K562 (cell line): ENCODE measurements around the gene STRN3. TPM values are rescaled to one million over a fixed set of nuclear protein-coding genes. Genes with fewer than 3 reads are reported as not detected.
"Not testable (repeated sequence)": the region's sequence is repeated elsewhere in the genome, so short reads cannot be mapped to it uniquely, and the experiment has no call there.

Source experiments
- ATAC-seq: fragments of 200-7000 bp; cut with Tn5 transposase; 3 replicates; pipeline ENCODE4 v1.9.1; 2020; ENCODE audit warnings: moderate library complexity
- BruUV-seq: library from RNA; stranded (reverse); fragments of 400-500 nt; replicated peaks from 2 replicates; lab custom pipeline; 2021; lab: Mats Ljungman, UMichigan
- CTCF ChIA-PET: fragments of 300-600 bp; formaldehyde crosslinking; extraction: SDS; loops from one replicate; lab custom pipeline; 2021; ENCODE audit warnings: low intra/inter-chr PET ratio; lab: Yijun Ruan, JAX
- POLR2A ChIA-PET: fragments of 300-600, 350-650 bp; sonication (Branson Sonifier 250); formaldehyde crosslinking; extraction: SDS; loops from one replicate; lab custom pipeline; 2021; ENCODE audit warnings: antibody characterized with exemption, inconsistent platforms; lab: Yijun Ruan, JAX
- DNase-seq, 4 experiments: peaks; one replicate each; pipeline versions ENCODE4 v3.0.0 to v3.0.0-alpha.2; 2011 to 2018; ENCODE audit warnings: low spot score in 3 of 4, mixed read lengths in 3 of 4; ENCODE audit errors: extremely low read depth in 1 of 4
- FAIRE-seq: peaks from 2 replicates; lab custom pipeline; 2011; peaks lifted over from hg19 to GRCh38; lab: Jason Lieb, UNC
- H2AFZ ChIP-seq: 2 replicates; pipeline ENCODE4 v1.6.0; 2011; ENCODE audit warnings: low read depth, low read length, control low read depth, inconsistent platforms
- H3K27ac ChIP-seq: fragments of 200-600 bp; 3 replicates; pipeline ENCODE4 v1.8.0; 2011; ENCODE audit warnings: low read depth, mild to moderate bottlenecking, control low read depth, inconsistent platforms, low read length, moderate library complexity, mixed read lengths; ENCODE audit errors: extremely low read depth
- H3K27me3 ChIP-seq, 2 experiments: fragments of 300-600 bp in 1 of 2; 2 replicates in 1 of 2; 3 replicates in 1 of 2; pipeline versions ENCODE4 v1.6.0 to v1.8.0; 2011; ENCODE audit warnings: inconsistent platforms in 2 of 2, low read length in 2 of 2, mild to moderate bottlenecking in 1 of 2, mixed read lengths in 1 of 2, moderate library complexity in 1 of 2; ENCODE audit not compliant: control insufficient read depth in 2 of 2, insufficient read depth in 2 of 2
- H3K36me3 ChIP-seq: fragments of 300-600 bp; 3 replicates; pipeline ENCODE4 v1.8.0; 2011; ENCODE audit warnings: mild to moderate bottlenecking, low read length, inconsistent platforms; ENCODE audit not compliant: control insufficient read depth, insufficient read depth
- H3K4me1 ChIP-seq, 2 experiments: fragments of 200-600 bp in 1 of 2; replicated peaks in 1 of 2; 2 replicates in 1 of 2; 3 replicates in 1 of 2; pipeline versions ENCODE4 v1.5.1 to v1.8.0; 2011; ENCODE audit warnings: inconsistent platforms in 2 of 2, low read length in 2 of 2, mild to moderate bottlenecking in 1 of 2, mixed read lengths in 1 of 2, moderate library complexity in 1 of 2; ENCODE audit not compliant: control insufficient read depth in 2 of 2, insufficient read depth in 2 of 2
- H3K4me2 ChIP-seq: 2 replicates; pipeline ENCODE4 v1.6.1; 2011; ENCODE audit warnings: low read length, control low read depth, inconsistent platforms, mixed read lengths; ENCODE audit not compliant: insufficient read depth
- H3K4me3 ChIP-seq: fragments of 200-600 bp; sonication (generic), shearing (Covaris generic); 2 replicates; pipeline ENCODE4 v1.5.1; 2016; ENCODE audit warnings: control low read depth, inconsistent platforms
- H3K79me2 ChIP-seq: fragments of 200-600 bp; 3 replicates; pipeline ENCODE4 v1.8.0; 2011; ENCODE audit warnings: low read length, inconsistent platforms; ENCODE audit not compliant: control insufficient read depth, insufficient read depth
- H3K9ac ChIP-seq, 2 experiments: 2 replicates each; pipeline versions ENCODE4 v1.6.0 to v1.6.1; 2011; ENCODE audit warnings: low read depth in 2 of 2, low read length in 2 of 2, control low read depth in 1 of 2, inconsistent platforms in 1 of 2, mild to moderate bottlenecking in 1 of 2, mixed read lengths in 1 of 2; ENCODE audit not compliant: insufficient read depth in 1 of 2
- H3K9me1 ChIP-seq: one replicate; pipeline ENCODE4 v1.6.0; 2011; ENCODE audit warnings: inconsistent platforms, mild to moderate bottlenecking, low read length, moderate library complexity; ENCODE audit not compliant: control insufficient read depth, insufficient read depth
- H3K9me3 ChIP-seq: replicated peaks from 2 replicates; pipeline ENCODE4 v1.5.1; 2011; ENCODE audit warnings: low read depth, low read length, inconsistent platforms; ENCODE audit not compliant: control insufficient read depth, insufficient read depth
- H4K20me1 ChIP-seq: replicated peaks from 2 replicates; pipeline ENCODE4 v1.6.1; 2011; ENCODE audit warnings: low read length, inconsistent platforms, mixed read lengths; ENCODE audit not compliant: control insufficient read depth, insufficient read depth
- CC2D1A ChIP-seq: fragments of 450-650 bp; IDR thresholded peaks from 2 replicates; pipeline ENCODE4 v1.6.1; 2017; ENCODE audit warnings: mild to moderate bottlenecking
- ESRRB ChIP-seq: fragments of 250-450 bp; sonication (Bioruptor Pico); IDR thresholded peaks from 2 replicates; pipeline ENCODE4 v1.5.0; 2020; ENCODE audit warnings: mild to moderate bottlenecking, moderate library complexity, borderline replicate concordance
- HBP1 ChIP-seq: fragments of 450-650 bp; formaldehyde crosslinking; IDR thresholded peaks from 2 replicates; pipeline ENCODE4 v1.4.0; 2022; ENCODE audit warnings: missing genetic modification characterization
- RFX1 ChIP-seq: fragments of 450-650 bp; IDR thresholded peaks from 2 replicates; pipeline ENCODE4 v1.6.1; 2016; ENCODE audit warnings: mild to moderate bottlenecking, moderate library complexity
- RHOXF2B ChIP-seq: fragments of 250-450 bp; sonication (Bioruptor Pico); conservative IDR thresholded peaks from 2 replicates; pipeline ENCODE4 v1.5.1; 2021
- SRF ChIP-seq, 2 experiments: fragments of 250-450, 450-650 bp in 1 of 2; sonication (Bioruptor Pico) in 1 of 2; sonication (generic) in 1 of 2; formaldehyde crosslinking; IDR thresholded peaks; 2 replicates each; pipeline versions ENCODE4 v1.5.0 to v1.5.1; 2020 to 2022; ENCODE audit warnings: mild to moderate bottlenecking in 1 of 2, missing genetic modification reagents in 1 of 2
- TCF7L2 ChIP-seq: fragments of 150-350 bp; IDR thresholded peaks from 2 replicates; pipeline ENCODE4 v1.6.1; 2016; ENCODE audit warnings: low read depth, mild to moderate bottlenecking, low read length, moderate library complexity
- ZNF431 ChIP-seq: sonication (generic); formaldehyde crosslinking; IDR thresholded peaks from 2 replicates; pipeline ENCODE4 v1.8.0; 2022; ENCODE audit warnings: mild to moderate bottlenecking, missing genetic modification reagents
- WGBS: fragments of 100-300 bp; shearing (Covaris generic); methylation state at CpG from one replicate; pipeline ENCODE4 v1.1.6; 2016; ENCODE audit warnings: low coverage, mixed read lengths; ENCODE audit not compliant: insufficient coverage; ENCODE audit errors: missing lambda C conversion rate; 5-methylcytosine and 5-hydroxymethylcytosine counted together
- in situ Hi-C: fragments of 300-500 bp; cut with MboI; formaldehyde crosslinking; loops from 4 replicates; pipeline ENCODE4 v1.15.0; 2018; ENCODE audit warnings: inconsistent platforms, mixed read lengths
- intact Hi-C: fragments of 100-400 bp; cut with micrococcal nuclease; formaldehyde crosslinking; loops from 2 replicates; pipeline ENCODE4 v1.14.2; 2022
- polyA plus RNA-seq, 8 experiments: library from polyadenylated mRNA; depleted of rRNA in 4 of 8; stranded (reverse) in 5 of 8; unstranded in 3 of 8; fragments of >200 nt; fragmentation: Nextera tagmentation in 2 of 8; fragmentation: Illumina TruSeq in 1 of 8; extraction: Ambion mirVana in 2 of 8; extraction: Trizol in 1 of 8; gene quantifications; 2 replicates each; pipeline versions ENCODE4 v1.2.1 to v1.2.3, GENCODE V29; 2011 to 2014; ENCODE audit warnings: inconsistent platforms in 1 of 8, missing spikeins in 1 of 8
- total RNA-seq, 7 experiments: library from RNA; depleted of rRNA in 6 of 7; stranded (reverse); fragments of >200 nt in 6 of 7; fragmentation: Illumina TruSeq in 2 of 7; extraction: Trizol in 2 of 7; gene quantifications; 2 replicates each; pipeline versions ENCODE4 v1.2.1 to v1.2.3, GENCODE V29; 2011 to 2021; ENCODE audit warnings: low replicate concordance in 1 of 7

STRN3 gene
- total and polyA plus RNA-seq, 9 of the 15 experiments (the other 6 are each of a cell fraction or from before 2014, with no cell fraction given), result 5.9 to 29.1 (median 16.0) TPM

- TF ChIP-seq CC2D1A, result no peak
- TF ChIP-seq ESRRB (CRISPR knock-in tag), result no peak
- TF ChIP-seq TCF7L2, result no peak
- TF ChIP-seq HBP1 (CRISPR knock-in tag), result no peak
- no peak for TF ChIP-seq RFX1
- TF ChIP-seq SRF (CRISPR knock-in tag; IDR thresholded peaks at IDR 0.05), result no peak
- no peak for TF ChIP-seq ZNF431 (CRISPR knock-in tag)
- no peak for TF ChIP-seq RHOXF2B (CRISPR knock-in tag)
Measured at GRCh38 chr14:30972882-30973582, 53.1 kb downstream of the STRN3 start (continued).

- CTCF ChIA-PET, result interaction anchor here (0.6 kb wide), 1 partner anchor 21 kb away, joined by 5 read pairs; no protein-coding TSS in a partner anchor
- 59% methylated on average over 6 of the region's 11 CpGs for WGBS
- POLR2A ChIA-PET, result interaction anchor here (0.7 kb wide), 1 partner anchor 14 kb away, joined by 3 read pairs; no protein-coding TSS in a partner anchor
- H3K36me3 ChIP-seq, H3K9me3 ChIP-seq, ATAC-seq, H3K9ac ChIP-seq, BruUV-seq, H3K27me3 ChIP-seq, in situ Hi-C loops, DNase-seq, H3K4me1 ChIP-seq, intact Hi-C loops, H3K27ac ChIP-seq, H3K9me1 ChIP-seq, H3K4me3 ChIP-seq, FAIRE-seq, H4K20me1 ChIP-seq, H2AFZ ChIP-seq, H3K4me2 ChIP-seq: not testable (repeated sequence)
- peaks cover 100% of the 10 kb centered on the region for H3K79me2 ChIP-seq
Measured at GRCh38 chr14:30972036-30972732, 54.0 kb downstream of the STRN3 start.
